DND-41 (cell line): ENCODE results near the gene ATP1A1.

Source experiments
- CTCF ChIP-seq: IDR thresholded peaks from 2 replicates; pipeline ENCODE4 v1.5.1; 2012; ENCODE audit warnings: borderline replicate concordance, low read length, moderate library complexity, mild to moderate bottlenecking; ENCODE audit not compliant: poor library complexity, severe bottlenecking; ENCODE audit errors: extremely low read depth
- EZH2 ChIP-seq: IDR thresholded peaks from 3 replicates; pipeline ENCODE4 v1.6.1; 2012; ENCODE audit warnings: borderline replicate concordance, low read depth, mild to moderate bottlenecking, moderate library complexity, low read length, inconsistent platforms; ENCODE audit not compliant: severe bottlenecking

- TF ChIP-seq CTCF (no peak), EZH2 (no peak)
Measured at GRCh38 chr1:116328671-116329070, 44.4 kb upstream of the ATP1A1 start.
